Jurkat, Clone E6-1 (cell line): Measurements from ENCODE around the gene NRM.

ENCODE experiments used
- DNase-seq: peaks from one replicate; pipeline ENCODE4 v3.0.0-alpha.2; 2011; ENCODE audit warnings: low read depth, low spot score
- H3K4me3 ChIP-seq: 2 replicates; pipeline ENCODE4 v1.5.1; 2011; ENCODE audit warnings: mild to moderate bottlenecking, low read length, control low read depth, moderate library complexity

NRM gene

GRCh38 chr6:30643656-30644055 is 47.1 kb downstream of the NRM start:
- H3K4me3 ChIP-seq: no peak overlapping the region
- DNase-seq: no peak

GRCh38 chr6:30641048-30641447 is 49.7 kb downstream of the NRM start:
- no peak overlapping the region for H3K4me3 ChIP-seq
- peak; percentile 70 for DNase-seq

- no peak overlapping the region for H3K4me3 ChIP-seq
- no peak for DNase-seq
These were observed 50.3 kb downstream of the NRM start for GRCh38 chr6:30640481-30640880.
